Nephron progenitor cell (in vitro differentiated cells): ENCODE data around the gene ADH1B.

Experiments
- DNase-seq: peaks from one replicate; pipeline ENCODE4 v3.0.0; 2021
- H3K27ac Mint-ChIP-seq: 2 replicates; pipeline ENCODE4 v1.8.0; 2021; ENCODE audit warnings: mild to moderate bottlenecking, moderate library complexity, mixed read lengths
- H3K27me3 Mint-ChIP-seq: 2 replicates; pipeline ENCODE4 v1.8.0; 2021; ENCODE audit warnings: mild to moderate bottlenecking, low read depth, mixed read lengths; ENCODE audit not compliant: poor library complexity
- H3K36me3 Mint-ChIP-seq: 2 replicates; pipeline ENCODE4 v1.8.0; 2021; ENCODE audit warnings: low read depth, mixed read lengths
- H3K4me1 Mint-ChIP-seq: 2 replicates; pipeline ENCODE4 v1.8.0; 2021; ENCODE audit warnings: mixed read lengths
- H3K4me3 Mint-ChIP-seq: 2 replicates; pipeline ENCODE4 v1.8.0; 2021; ENCODE audit warnings: mild to moderate bottlenecking, moderate library complexity, mixed read lengths
- H3K9me3 Mint-ChIP-seq: 2 replicates; pipeline ENCODE4 v1.8.0; 2021; ENCODE audit warnings: mild to moderate bottlenecking, moderate library complexity, mixed read lengths
- TF ChIP-seq, protein P1 (sequence below): fragments of 200-600 bp; sonication (generic); IDR thresholded peaks from 2 replicates; pipeline ENCODE4 v1.5.0; 2021; ENCODE audit warnings: antibody characterized with exemption

Gene ADH1B

DNA sequence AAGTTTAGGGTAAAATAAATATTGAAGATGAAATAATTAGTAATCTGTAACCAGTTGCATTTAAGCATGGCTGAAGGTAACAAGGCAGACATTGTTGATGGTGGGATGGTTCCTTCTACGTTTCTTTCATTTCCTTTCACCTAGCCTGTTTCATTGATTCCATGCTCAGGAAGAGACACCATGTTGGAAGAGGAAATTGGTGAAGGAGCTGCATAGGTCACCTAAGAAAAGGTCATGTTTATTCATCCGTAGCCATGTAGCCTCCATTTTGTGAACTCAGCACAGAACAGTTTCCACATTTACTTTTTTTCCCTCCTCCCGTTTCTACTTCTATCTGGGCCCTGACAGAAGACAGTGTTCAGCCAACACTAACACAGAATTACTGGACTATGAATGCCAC lies 3.8 kb downstream of the ADH1B start:
- TF ChIP-seq, protein P1, sequence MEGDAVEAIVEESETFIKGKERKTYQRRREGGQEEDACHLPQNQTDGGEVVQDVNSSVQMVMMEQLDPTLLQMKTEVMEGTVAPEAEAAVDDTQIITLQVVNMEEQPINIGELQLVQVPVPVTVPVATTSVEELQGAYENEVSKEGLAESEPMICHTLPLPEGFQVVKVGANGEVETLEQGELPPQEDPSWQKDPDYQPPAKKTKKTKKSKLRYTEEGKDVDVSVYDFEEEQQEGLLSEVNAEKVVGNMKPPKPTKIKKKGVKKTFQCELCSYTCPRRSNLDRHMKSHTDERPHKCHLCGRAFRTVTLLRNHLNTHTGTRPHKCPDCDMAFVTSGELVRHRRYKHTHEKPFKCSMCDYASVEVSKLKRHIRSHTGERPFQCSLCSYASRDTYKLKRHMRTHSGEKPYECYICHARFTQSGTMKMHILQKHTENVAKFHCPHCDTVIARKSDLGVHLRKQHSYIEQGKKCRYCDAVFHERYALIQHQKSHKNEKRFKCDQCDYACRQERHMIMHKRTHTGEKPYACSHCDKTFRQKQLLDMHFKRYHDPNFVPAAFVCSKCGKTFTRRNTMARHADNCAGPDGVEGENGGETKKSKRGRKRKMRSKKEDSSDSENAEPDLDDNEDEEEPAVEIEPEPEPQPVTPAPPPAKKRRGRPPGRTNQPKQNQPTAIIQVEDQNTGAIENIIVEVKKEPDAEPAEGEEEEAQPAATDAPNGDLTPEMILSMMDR: no peak
- Mint-ChIP-seq H3K4me1 (no peaks in the 10 kb centered on the region), H3K27ac (no peak overlapping the region), H3K4me3 (no peak overlapping the region), H3K36me3 (no peaks in the 10 kb centered on the region), H3K27me3 (no peaks in the 10 kb centered on the region), H3K9me3 (no peaks in the 10 kb centered on the region)
- no peak for DNase-seq

- Mint-ChIP-seq H3K9me3 (no peaks in the 10 kb centered on the region), H3K27me3 (no peaks in the 10 kb centered on the region), H3K4me1 (no peaks in the 10 kb centered on the region), H3K4me3 (no peak overlapping the region), H3K27ac (no peak overlapping the region), H3K36me3 (no peaks in the 10 kb centered on the region)
- TF ChIP-seq, protein P1: no peak
- no peak for DNase-seq
Measured at GRCh38 chr4:99315839-99316238, 5.4 kb downstream of the ADH1B start.

DNA sequence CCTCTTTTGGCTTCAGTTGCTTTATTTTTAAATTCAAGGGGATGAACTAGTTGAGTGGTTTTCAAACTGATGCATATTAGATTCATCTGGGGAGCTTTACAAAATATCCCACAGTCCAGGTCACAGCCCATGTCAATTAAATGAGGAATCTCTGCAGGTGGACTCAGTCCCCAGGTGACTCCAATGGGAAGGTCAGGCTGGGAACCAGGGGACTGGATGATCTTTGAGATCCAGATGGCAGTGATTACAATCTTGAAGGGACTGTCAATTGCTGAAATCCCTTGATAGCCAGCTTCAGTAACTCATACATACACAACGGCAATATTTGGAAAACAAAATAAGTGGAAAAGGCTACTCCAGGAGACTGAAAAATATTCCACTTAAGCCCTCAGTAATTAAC lies 7.0 kb downstream of the ADH1B start:
- TF ChIP-seq, protein P1: no peak
- Mint-ChIP-seq H3K27ac (no peak overlapping the region), H3K27me3 (no peaks in the 10 kb centered on the region), H3K36me3 (no peaks in the 10 kb centered on the region), H3K4me3 (no peak overlapping the region), H3K9me3 (no peaks in the 10 kb centered on the region), H3K4me1 (no peaks in the 10 kb centered on the region)
- DNase-seq: no peak

- Mint-ChIP-seq H3K9me3 (no peaks in the 10 kb centered on the region), H3K27ac (no peak overlapping the region), H3K36me3 (no peaks in the 10 kb centered on the region), H3K4me1 (no peaks in the 10 kb centered on the region), H3K27me3 (no peaks in the 10 kb centered on the region), H3K4me3 (no peak overlapping the region)
- TF ChIP-seq, protein P1: no peak
- no peak for DNase-seq
Measured at GRCh38 chr4:99310389-99310788, 10.8 kb downstream of the ADH1B start.

DNA sequence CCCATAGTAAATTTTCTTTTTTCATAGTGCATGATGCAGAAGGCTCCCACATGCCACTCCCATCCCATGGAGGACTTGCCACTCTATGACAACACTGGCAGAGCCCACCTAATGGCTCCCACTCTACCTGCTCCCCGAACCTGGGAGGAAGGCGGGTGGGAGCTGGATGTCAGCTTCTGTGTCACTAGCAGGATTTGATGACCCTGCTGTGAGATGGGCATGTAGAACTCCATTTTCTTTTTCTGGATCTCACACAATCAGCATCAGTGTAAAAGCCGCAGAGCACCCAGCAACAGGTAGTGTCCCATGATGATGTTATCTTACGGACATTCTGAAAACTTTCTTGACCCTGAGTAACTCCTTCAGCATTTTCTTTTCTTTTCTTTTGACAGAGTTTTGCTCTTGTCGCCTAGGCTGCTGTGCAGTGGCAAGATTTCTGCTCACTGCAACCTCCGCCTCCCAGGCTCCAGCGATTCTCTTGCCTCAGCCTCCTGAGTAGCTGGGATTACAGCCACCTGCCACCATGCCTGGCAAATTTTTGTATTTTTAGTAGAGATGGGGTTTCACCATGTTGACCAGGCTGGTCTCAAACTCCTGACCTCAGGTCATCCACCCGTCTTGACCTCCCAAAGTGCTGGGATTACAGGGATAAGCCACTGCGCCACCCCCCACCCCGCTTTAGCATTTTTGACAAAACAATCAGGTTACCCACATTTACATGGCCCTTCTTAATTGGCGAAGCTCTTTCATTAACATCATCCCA lies 15.4 kb downstream of the ADH1B start:
- no peaks in the 10 kb centered on the region for H3K36me3 Mint-ChIP-seq
- H3K4me1 Mint-ChIP-seq: no peaks in the 10 kb centered on the region
- H3K4me3 Mint-ChIP-seq: no peak overlapping the region
- no peak overlapping the region for H3K27ac Mint-ChIP-seq
- no peaks in the 10 kb centered on the region for H3K27me3 Mint-ChIP-seq
- no peak for DNase-seq
- peaks cover 6% of the 10 kb centered on the region for H3K9me3 Mint-ChIP-seq
- TF ChIP-seq, protein P1: no peak
